Nucleus accumbens (tissue), 56 donors: ENCODE data around the gene PRUNE1.

Source experiments
- DNase-seq, 56 donors: peaks; one replicate each; lab custom pipeline; 2025; lab: John Stamatoyannopoulos, UW

PRUNE1 gene

DNA sequence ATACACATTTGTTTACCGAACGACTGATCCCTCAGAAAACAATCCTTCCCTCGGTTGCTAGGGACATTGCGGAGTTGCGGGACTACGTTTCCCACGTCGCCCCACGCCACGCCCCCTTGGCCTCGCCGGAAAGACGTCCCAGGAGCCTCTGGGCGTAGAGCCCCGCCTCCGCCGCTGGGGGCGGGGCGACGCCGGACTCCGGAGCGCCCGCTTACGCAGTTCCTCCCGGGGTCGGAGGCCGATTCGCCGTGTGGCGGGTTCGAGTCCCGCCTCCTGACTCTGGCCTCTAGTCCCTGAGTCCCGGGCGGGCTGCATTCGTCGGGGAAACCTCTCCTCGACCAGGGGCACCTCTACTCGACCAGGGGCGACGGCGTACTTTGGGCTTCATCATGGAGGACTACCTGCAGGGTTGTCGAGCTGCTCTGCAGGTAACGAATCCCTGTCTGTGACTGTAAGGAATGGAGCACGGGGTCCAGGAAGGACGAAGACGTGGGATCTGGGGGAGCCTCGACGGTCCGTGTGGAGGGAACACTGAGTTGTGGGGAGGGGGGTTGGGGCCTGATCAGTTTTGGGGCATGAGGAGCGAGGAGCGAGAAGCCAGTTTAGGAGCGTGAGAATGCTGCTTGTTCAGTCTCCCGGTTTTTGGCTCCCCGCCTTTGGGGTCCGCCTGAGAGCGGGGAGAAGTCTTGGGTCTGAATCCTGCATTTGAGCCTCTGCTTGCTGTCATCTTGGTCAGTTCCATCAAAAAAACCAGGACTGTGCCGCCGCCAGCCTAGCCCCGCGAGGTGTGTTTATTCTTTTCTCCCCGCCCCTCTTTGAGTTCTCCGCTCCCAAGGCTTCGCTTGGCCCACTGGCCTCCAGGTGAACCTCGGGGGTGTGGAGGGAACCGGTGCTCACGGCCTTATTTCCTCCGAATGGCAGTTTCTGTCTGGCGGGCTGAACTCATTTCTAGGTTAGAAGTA is at the start of gene PRUNE1:
PRUNE1 (plus strand) TSS at position 206 of the 962 bp plus-strand sequence; CDS start at position 390, 184 bp downstream.
- DNase-seq, result peak; percentile 57 to 97 (median 90)

DNA sequence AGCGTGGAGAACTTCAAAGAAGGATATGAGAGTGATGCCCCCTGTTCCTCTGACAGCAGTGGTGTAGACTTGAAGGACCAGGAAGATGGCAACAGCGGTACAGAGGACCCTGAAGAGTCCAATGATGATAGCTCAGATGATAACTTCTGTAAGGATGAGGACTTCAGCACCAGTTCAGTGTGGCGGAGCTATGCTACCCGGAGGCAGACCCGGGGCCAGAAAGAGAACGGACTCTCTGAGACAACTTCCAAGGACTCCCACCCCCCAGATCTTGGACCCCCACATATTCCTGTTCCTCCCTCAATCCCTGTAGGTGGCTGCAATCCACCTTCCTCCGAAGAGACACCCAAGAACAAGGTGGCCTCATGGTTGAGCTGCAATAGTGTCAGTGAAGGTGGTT is 47.6 kb upstream of the PRUNE1 start:
- DNase-seq, result no peak

- no peak for DNase-seq
These were observed 46.5 kb upstream of the PRUNE1 start for GRCh38 chr1:150961756-150962155.

DNA sequence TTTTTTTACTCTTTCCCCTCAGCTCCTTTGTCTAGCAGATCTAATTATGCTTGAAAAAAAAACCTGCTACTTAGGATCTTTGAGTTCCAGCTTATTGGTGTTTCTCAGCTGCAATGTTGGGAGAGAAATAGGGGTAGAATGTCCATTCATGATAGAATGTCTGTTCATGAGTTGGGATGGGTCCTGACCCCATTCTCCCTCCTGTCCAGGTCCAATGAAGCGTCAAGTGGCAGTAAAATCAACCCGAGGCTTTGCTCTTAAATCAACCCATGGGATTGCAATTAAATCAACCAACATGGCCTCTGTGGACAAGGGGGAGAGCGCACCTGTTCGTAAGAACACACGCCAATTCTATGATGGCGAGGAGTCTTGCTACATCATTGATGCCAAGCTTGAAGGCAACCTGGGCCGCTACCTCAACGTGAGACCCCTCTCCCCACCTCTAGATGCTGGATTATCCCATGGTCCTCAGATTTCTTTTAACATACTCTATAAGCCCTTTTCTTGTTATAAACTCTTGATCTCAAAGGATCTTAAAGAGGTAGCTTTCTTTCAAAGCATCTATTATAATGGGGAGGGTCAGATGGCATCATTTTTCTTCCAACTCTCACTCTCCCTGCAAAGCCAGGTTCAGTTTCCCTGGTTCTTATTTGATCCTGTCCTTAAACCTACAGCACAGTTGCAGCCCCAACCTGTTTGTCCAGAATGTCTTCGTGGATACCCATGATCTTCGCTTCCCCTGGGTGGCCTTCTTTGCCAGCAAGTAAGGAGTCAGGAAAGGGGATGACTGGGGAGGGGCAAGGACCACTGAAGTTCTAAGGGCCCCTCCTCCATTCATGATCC is 44.7 kb upstream of the PRUNE1 start:
- no peak for DNase-seq

DNA sequence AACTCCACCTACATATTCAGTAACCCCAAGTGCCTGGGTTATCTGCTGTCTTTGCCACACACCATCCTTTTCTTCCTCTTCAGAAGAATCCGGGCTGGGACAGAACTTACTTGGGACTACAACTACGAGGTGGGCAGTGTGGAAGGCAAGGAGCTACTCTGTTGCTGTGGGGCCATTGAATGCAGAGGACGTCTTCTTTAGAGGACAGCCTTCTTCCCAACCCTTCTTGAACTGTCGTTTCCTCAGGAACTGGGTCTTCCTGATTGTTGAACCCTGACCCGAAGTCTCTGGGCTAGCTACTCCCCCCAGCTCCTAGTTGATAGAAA is 44.1 kb upstream of the PRUNE1 start:
- DNase-seq, result no peak

GRCh38 chr1:150965605-150966004 is 42.6 kb upstream of the PRUNE1 start:
- DNase-seq, result no peak

- peak in 20 of 56 donors; percentile 5 to 41 (median 17) for DNase-seq
These were observed 42.2 kb upstream of the PRUNE1 start for GRCh38 chr1:150966011-150966410.

DNA sequence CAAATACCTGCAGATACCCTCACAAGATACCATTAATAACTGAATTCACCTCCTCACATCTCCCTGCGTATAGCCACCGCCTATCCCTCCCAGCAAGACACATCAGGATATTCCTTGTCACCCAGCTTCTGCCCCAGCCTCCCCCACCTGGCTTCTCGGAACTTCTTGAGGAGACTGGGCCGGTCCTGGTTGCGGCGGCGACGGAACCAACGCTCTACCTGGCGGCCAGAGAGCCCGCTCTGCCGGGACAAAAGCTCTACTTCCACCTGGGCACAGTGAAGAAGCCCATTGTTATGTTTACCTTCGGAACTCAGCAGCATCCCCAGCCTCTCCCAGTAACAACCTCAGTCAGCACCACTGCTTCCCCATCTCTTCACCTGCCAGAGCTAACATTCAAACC is 40.3 kb upstream of the PRUNE1 start:
- no peak for DNase-seq

GRCh38 chr1:150968491-150968890 is 39.8 kb upstream of the PRUNE1 start:
- DNase-seq, result peak in 49 of 56 donors; percentile 18 to 87 (median 62)

DNA sequence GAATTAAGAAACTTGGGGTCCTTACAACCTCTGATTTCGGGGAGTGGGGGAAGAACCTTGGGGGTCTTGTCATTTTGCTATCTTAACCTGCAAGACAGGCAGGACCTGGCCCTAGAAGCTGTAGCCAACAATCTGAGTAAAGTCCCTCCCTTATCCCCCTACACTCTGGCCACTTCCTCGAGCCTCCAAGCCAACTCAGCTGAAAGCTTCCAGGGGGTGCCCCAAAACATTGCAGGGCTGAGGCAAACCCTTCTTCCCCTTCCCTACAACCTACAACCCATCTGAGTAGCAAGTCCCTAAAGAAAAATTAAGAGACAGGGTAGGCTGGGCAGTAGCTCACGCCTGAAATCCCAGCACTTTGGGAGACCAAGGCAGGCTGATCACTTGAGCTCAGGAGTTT is 38.6 kb upstream of the PRUNE1 start:
- no peak for DNase-seq

GRCh38 chr1:150970808-150971582 is 37.3 kb upstream of the PRUNE1 start:
- peak in 25 of 56 donors; percentile 5 to 47 (median 22) for DNase-seq

DNA sequence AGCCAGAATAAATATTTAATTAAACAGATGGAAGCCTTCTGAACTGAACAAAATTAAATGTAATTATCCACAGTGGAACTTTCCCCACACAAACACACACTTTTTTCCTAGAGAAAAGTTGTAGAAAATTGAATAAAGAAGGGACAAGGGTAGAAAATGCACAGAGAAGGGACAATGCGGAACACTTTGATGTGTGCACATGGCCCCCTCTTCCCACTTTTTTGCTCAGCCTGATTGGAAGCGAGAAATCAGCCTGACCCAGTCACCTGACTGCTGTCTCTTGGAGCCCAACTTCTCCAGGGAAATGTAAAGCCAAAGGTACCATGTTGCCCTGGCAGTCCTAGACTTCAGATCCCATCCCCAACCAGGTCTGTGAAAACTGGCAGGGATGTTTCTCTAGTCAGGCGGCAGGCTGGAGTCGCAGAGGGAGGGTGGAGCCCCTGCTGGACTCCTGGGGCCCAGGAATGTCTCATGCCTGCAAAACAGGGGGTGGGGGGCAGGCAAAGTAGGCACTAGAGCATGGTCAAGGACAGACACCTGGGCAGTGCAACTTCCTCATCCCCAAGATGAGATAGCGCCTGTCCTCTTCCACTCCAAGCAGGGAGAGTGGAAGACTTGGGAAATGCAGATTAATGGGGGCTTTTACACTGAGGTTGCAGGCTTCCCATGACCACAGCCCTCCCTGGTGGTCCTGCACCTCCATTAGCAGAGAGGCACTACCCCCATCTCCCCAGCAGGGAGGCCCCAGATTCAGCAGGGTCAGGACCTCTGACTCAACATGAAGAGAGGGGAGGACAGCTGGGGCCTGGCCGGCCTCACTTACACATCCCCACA is 36.4 kb upstream of the PRUNE1 start:
- DNase-seq, result peak in 6 of 56 donors; percentile 3 to 21 (median 9)

- no peak for DNase-seq
These were observed 35.8 kb upstream of the PRUNE1 start for GRCh38 chr1:150972417-150972940.

GRCh38 chr1:150973258-150973835 is 34.9 kb upstream of the PRUNE1 start:
- DNase-seq, result peak in 7 of 56 donors; percentile 27 to 53 (median 38)

GRCh38 chr1:150973836-150974579 is 34.2 kb upstream of the PRUNE1 start:
- peak in 35 of 56 donors; percentile 12 to 79 (median 46) for DNase-seq

DNA sequence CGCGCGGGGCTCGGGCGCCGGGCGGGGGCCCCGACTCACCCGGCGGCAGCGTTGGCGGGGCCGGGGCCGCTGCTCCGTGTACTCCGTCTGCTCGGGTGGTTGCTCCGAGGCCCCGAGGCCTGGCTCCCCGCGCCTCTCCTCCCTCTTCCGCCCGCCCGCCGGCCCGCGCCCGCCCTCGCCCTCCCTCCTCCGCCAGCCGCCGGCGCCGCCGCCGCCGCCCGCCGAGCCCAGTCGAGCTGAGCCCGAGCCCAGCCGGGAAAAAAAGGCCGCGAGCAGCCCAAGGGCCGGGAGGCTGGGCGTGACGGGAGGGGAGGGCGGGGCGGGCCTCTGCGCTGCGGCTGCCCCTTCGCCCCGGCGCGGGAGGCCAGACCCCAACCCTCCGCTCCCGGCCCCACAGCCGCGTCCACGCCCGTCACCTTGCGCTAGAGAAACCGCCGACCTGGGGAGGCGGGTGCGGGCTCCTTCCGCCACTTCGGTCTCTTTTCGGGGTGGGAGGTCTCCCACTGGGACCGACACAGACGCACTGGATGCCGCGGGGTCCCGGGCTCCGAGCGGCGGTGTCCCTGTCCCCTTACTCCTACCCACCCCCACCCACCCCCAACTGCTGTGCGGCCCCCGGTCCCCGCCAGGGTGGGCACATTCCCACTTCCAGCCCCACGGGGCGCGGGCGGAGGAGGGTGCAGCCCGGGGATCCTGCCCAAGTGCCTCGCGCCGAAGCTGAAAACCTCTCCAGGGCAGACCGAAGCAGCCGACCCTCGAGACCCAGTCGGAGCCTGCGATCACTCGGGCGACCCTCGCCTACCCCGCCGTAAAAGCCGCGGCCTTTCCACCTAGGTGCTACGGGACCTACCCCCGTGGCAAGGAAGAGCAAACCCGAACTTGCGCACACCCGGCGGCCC is 33.4 kb upstream of the PRUNE1 start, which contains the start of gene CERS2:
CERS2 (minus strand) TSS at position 256 of the 899 bp plus-strand sequence. CDS start 5,745 bp downstream, outside the sequence.
- DNase-seq, result peak in 48 of 56 donors; percentile 8 to 80 (median 56)

DNA sequence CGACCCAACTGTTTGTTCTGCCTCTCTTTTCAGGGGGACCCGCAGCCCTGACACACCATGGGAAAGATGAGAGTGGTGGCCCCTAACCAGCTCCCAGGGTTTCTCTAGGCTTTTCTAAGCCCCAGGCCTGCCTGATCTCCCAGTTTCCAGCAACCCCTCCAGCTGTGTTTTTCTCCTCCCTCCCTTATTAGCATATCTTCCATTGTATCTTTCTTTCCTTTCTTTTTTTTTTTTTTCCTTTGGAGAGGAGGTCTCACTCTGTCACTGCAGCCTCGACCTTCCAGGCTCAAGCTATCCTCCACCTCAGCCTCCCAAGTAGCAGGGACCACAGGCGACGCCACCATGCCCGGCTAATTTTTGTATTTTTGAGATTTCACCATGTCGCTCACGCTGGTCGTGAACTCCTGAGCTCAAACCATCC is 31.8 kb upstream of the PRUNE1 start:
- no peak for DNase-seq
